GM23338 (cell line): ENCODE data around the gene CNTNAP2. TPM values are rescaled to one million over a fixed set of nuclear protein-coding genes. Genes with fewer than 3 reads are reported as not detected.

ENCODE experiments used
- ATAC-seq: fragments of 200-7000 bp; cut with Tn5 transposase; 3 replicates; pipeline ENCODE4 v1.9.1; 2020
- DNase-seq: peaks from one replicate; pipeline ENCODE4 v3.0.0-alpha.2; 2015; ENCODE audit warnings: low spot score
- H2AFZ ChIP-seq: fragments of 200-600 bp; sonication (generic); 2 replicates; pipeline ENCODE4 v1.8.0; 2016; ENCODE audit warnings: antibody characterized with exemption, mild to moderate bottlenecking, moderate library complexity
- H3F3A ChIP-seq: fragments of 200-600 bp; sonication (generic); replicated peaks from 2 replicates; pipeline ENCODE4 v1.8.0; 2017; ENCODE audit warnings: antibody characterized with exemption, mixed run types, low read depth
- H3K27ac ChIP-seq: fragments of 200-600 bp; sonication (generic); 2 replicates; pipeline ENCODE4 v1.6.1; 2016; ENCODE audit warnings: low read depth
- H3K27me3 ChIP-seq: fragments of 200-600 bp; sonication (generic); 2 replicates; pipeline ENCODE4 v1.8.0; 2016; ENCODE audit warnings: mild to moderate bottlenecking, mixed run types, moderate library complexity; ENCODE audit not compliant: insufficient read depth
- H3K36me3 ChIP-seq: fragments of 200-600 bp; sonication (generic); 2 replicates; pipeline ENCODE4 v1.8.0; 2016; ENCODE audit warnings: mild to moderate bottlenecking; ENCODE audit not compliant: insufficient read depth
- H3K4me1 ChIP-seq: fragments of 200-600 bp; sonication (generic); 2 replicates; pipeline ENCODE4 v1.8.0; 2016; ENCODE audit warnings: mild to moderate bottlenecking, moderate library complexity; ENCODE audit not compliant: insufficient read depth
- H3K4me2 ChIP-seq: fragments of 200-600 bp; sonication (generic); 2 replicates; pipeline ENCODE4 v1.7.1; 2017; ENCODE audit warnings: mixed run types
- H3K4me3 ChIP-seq: fragments of 200-600 bp; sonication (generic); 2 replicates; pipeline ENCODE4 v1.6.1; 2016; ENCODE audit warnings: mixed run types
- H3K79me2 ChIP-seq: fragments of 200-600 bp; sonication (generic); replicated peaks from 2 replicates; pipeline ENCODE4 v1.8.0; 2017; ENCODE audit warnings: mild to moderate bottlenecking; ENCODE audit not compliant: insufficient read depth
- H3K9me2 ChIP-seq: fragments of 200-600 bp; sonication (generic); 2 replicates; pipeline ENCODE4 v1.8.0; 2017; ENCODE audit not compliant: insufficient read depth
- H4K20me1 ChIP-seq: fragments of 200-600 bp; sonication (generic); replicated peaks from 2 replicates; pipeline ENCODE4 v1.8.0; 2017; ENCODE audit warnings: mild to moderate bottlenecking; ENCODE audit not compliant: insufficient read depth
- H3K27ac Mint-ChIP-seq: 2 replicates; pipeline ENCODE4 v1.8.0; 2020; ENCODE audit warnings: inconsistent platforms, mild to moderate bottlenecking, moderate library complexity, mixed read lengths
- H3K27me3 Mint-ChIP-seq: 3 replicates; pipeline ENCODE4 v1.8.0; 2022; ENCODE audit warnings: low read depth, mild to moderate bottlenecking, moderate library complexity, mixed read lengths, inconsistent platforms; ENCODE audit not compliant: insufficient read depth, poor library complexity
- H3K36me3 Mint-ChIP-seq: 3 replicates; pipeline ENCODE4 v1.8.0; 2021; ENCODE audit warnings: low read depth, mild to moderate bottlenecking, inconsistent platforms, moderate library complexity, mixed read lengths
- H3K4me1 Mint-ChIP-seq: 3 replicates; pipeline ENCODE4 v1.8.0; 2020; ENCODE audit warnings: mild to moderate bottlenecking, inconsistent platforms, mixed read lengths
- H3K4me3 Mint-ChIP-seq: 3 replicates; pipeline ENCODE4 v1.8.0; 2021; ENCODE audit warnings: moderate library complexity, mild to moderate bottlenecking, inconsistent platforms, mixed read lengths
- H3K9me3 Mint-ChIP-seq: 3 replicates; pipeline ENCODE4 v1.8.0; 2020; ENCODE audit warnings: moderate library complexity, mild to moderate bottlenecking, inconsistent platforms, mixed read lengths
- CREB1 ChIP-seq: fragments of 250-450 bp; sonication (Bioruptor Pico); IDR thresholded peaks from 2 replicates; pipeline ENCODE4 v1.5.0; 2020; ENCODE audit warnings: low read depth, mild to moderate bottlenecking, moderate library complexity
- EZH2 ChIP-seq: fragments of 200-600 bp; sonication (generic); IDR thresholded peaks from one replicate; pipeline ENCODE4 v1.8.0; 2017; ENCODE audit warnings: antibody characterized with exemption, mild to moderate bottlenecking, low read depth; ENCODE audit not compliant: unreplicated experiment
- EZH2phosphoT487 ChIP-seq: fragments of 200-600 bp; sonication (generic); IDR thresholded peaks from one replicate; pipeline ENCODE4 v1.8.1; 2018; ENCODE audit warnings: antibody characterized with exemption; ENCODE audit not compliant: unreplicated experiment
- JUNB ChIP-seq: IDR thresholded peaks from one replicate; pipeline ENCODE4 v1.6.1; 2016; ENCODE audit warnings: antibody characterized with exemption; ENCODE audit not compliant: unreplicated experiment
- NANOG ChIP-seq: IDR thresholded peaks from 2 replicates; pipeline ENCODE4 v1.6.1; 2016; ENCODE audit warnings: antibody characterized with exemption, borderline replicate concordance
- POLR2AphosphoS5 ChIP-seq: IDR thresholded peaks from 2 replicates; pipeline ENCODE4 v1.6.1; 2016; ENCODE audit warnings: antibody characterized with exemption, low read depth
- STAT1 ChIP-seq: IDR thresholded peaks from one replicate; pipeline ENCODE4 v1.6.1; 2016; ENCODE audit warnings: antibody characterized with exemption; ENCODE audit not compliant: unreplicated experiment
- ZNF114 ChIP-seq: fragments of 250-450 bp; sonication (Bioruptor Pico); IDR thresholded peaks from 2 replicates; pipeline ENCODE4 v1.5.0; 2020; ENCODE audit warnings: mild to moderate bottlenecking, moderate library complexity
- ZNF331 ChIP-seq: fragments of 250-450 bp; sonication (Bioruptor Pico); IDR thresholded peaks from 2 replicates; pipeline ENCODE4 v1.5.0; 2020; ENCODE audit warnings: low read depth, mild to moderate bottlenecking, moderate library complexity
- ZNF462 ChIP-seq: fragments of 250-450 bp; sonication (Bioruptor Pico); IDR thresholded peaks from 2 replicates; pipeline ENCODE4 v1.5.0; 2020; ENCODE audit warnings: mild to moderate bottlenecking, moderate library complexity
- polyA plus RNA-seq: library from polyadenylated mRNA; unstranded; fragments of >200 nt; fragmentation: Nextera tagmentation; extraction: Ambion mirVana; gene quantifications from 2 replicates; pipeline ENCODE4 v1.2.1, GENCODE V29; 2016
- total RNA-seq: library from RNA; depleted of rRNA; stranded (reverse); fragments of >200 nt; shearing (Covaris generic); gene quantifications from 2 replicates; pipeline ENCODE4 v1.2.3, GENCODE V29; 2014
- TF ChIP-seq, protein P1 (sequence below): IDR thresholded peaks from 2 replicates; pipeline ENCODE4 v1.6.1; 2016; ENCODE audit warnings: antibody characterized with exemption

Gene CNTNAP2
- total and polyA plus RNA-seq, 2 experiments from 2014 or later = 38.2 to 61.3 TPM

DNA sequence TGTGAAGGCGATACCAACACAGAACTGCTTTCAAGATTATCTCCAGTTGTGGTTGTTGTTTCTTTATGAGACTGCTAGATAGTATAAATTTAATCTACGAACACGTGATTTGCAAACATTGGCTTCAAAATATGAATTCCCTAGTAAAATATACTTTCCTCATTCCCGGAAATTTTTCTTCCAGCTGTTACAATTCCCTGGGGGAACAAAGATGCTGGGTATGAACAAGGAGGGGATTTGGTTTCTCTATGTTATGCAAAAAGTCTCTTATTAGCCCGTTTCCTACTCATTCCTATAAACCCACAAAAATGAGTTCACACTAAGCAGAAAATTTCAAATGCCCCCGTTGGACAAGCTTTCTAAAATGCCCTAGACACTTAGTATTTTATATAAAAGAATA, 928.3 kb downstream of the CNTNAP2 start:
- H3K4me1 ChIP-seq = no peaks in the 10 kb centered on the region
- H3K79me2 ChIP-seq = no peaks in the 10 kb centered on the region
- no peaks in the 10 kb centered on the region for H3K36me3 ChIP-seq
- no peak overlapping the region for H3K27ac ChIP-seq
- no peaks in the 10 kb centered on the region for H4K20me1 ChIP-seq
- no peak overlapping the region for H2AFZ ChIP-seq
- Mint-ChIP-seq H3K27ac (no peak overlapping the region), H3K9me3 (peaks cover 19% of the 10 kb centered on the region; the same call in 2 of the 3 replicates), H3K36me3 (no peaks in the 10 kb centered on the region), H3K4me3 (no peak overlapping the region), H3K4me1 (no peaks in the 10 kb centered on the region), H3K27me3 (no peaks in the 10 kb centered on the region)
- DNase-seq (no peak), ATAC-seq (no peak)
- H3K27me3 ChIP-seq = no peaks in the 10 kb centered on the region
- no peaks in the 10 kb centered on the region for H3F3A ChIP-seq
- H3K4me2 ChIP-seq = no peak overlapping the region
- H3K9me2 ChIP-seq = no peaks in the 10 kb centered on the region
- H3K4me3 ChIP-seq = no peak overlapping the region
- TF ChIP-seq POLR2AphosphoS5 = no peak
- TF ChIP-seq ZNF114 = no peak
- no peak for TF ChIP-seq NANOG
- no peak for TF ChIP-seq EZH2
- TF ChIP-seq, protein P1, sequence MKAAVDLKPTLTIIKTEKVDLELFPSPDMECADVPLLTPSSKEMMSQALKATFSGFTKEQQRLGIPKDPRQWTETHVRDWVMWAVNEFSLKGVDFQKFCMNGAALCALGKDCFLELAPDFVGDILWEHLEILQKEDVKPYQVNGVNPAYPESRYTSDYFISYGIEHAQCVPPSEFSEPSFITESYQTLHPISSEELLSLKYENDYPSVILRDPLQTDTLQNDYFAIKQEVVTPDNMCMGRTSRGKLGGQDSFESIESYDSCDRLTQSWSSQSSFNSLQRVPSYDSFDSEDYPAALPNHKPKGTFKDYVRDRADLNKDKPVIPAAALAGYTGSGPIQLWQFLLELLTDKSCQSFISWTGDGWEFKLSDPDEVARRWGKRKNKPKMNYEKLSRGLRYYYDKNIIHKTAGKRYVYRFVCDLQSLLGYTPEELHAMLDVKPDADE = no peak
- no peak for TF ChIP-seq STAT1
- TF ChIP-seq CREB1 (CRISPR knock-in tag) = no peak
- no peak for TF ChIP-seq ZNF331
- TF ChIP-seq JUNB = no peak
- TF ChIP-seq EZH2phosphoT487 = no peak
- no peak for TF ChIP-seq ZNF462
